GM18520 (cell line): Measurements from ENCODE around the gene OVCH2.

Source experiments
- ATAC-seq: cut with Tn5 transposase; IDR thresholded peaks from one replicate; pipeline ENCODE4 v1.9.1; 2021; ENCODE audit not compliant: unreplicated experiment

The OVCH2 gene

GRCh38 chr11:7643314-7643713 lies 63.0 kb downstream of the OVCH2 start:
- ATAC-seq = no peak

GRCh38 chr11:7642747-7643146 lies 63.5 kb downstream of the OVCH2 start:
- no peak for ATAC-seq

GRCh38 chr11:7640816-7641215 lies 65.5 kb downstream of the OVCH2 start:
- ATAC-seq = no peak

GRCh38 chr11:7639643-7640025 lies 66.6 kb downstream of the OVCH2 start:
- no peak for ATAC-seq
